Measurements from ENCODE around the gene E2F8.

Gene E2F8

GRCh38 chr11:19225581-19225980, 15.2 kb downstream of the E2F8 start:
- no peak for FAIRE-seq
- DNase-seq (ENCODE audit: extremely low spot score, insufficient read length, low read depth), result no peak

- no peak for DNase-seq (ENCODE audit: extremely low spot score, insufficient read length, low read depth)
- FAIRE-seq, result no peak
Observed at GRCh38 chr11:19225123-19225522, 15.6 kb downstream of the E2F8 start.

- DNase-seq (ENCODE audit: extremely low spot score, insufficient read length, low read depth) (no peak), FAIRE-seq (no peak)
Observed at GRCh38 chr11:19220903-19221724, 19.6 kb downstream of the E2F8 start.

- no peak for FAIRE-seq
- no peak for DNase-seq (ENCODE audit: extremely low spot score, insufficient read length, low read depth)
Observed at GRCh38 chr11:19218786-19219460, 21.8 kb downstream of the E2F8 start.

- no peak for FAIRE-seq
Observed at GRCh38 chr11:19218216-19218615, 22.5 kb downstream of the E2F8 start.

GRCh38 chr11:19216709-19217374, 23.9 kb downstream of the E2F8 start:
- DNase-seq (ENCODE audit: extremely low spot score, insufficient read length, low read depth) (no peak), FAIRE-seq (no peak)

More at GRCh38 chr11:19218216-19218615, 22.5 kb downstream of the E2F8 start:
- no peak for DNase-seq (ENCODE audit: extremely low spot score, insufficient read length, low read depth)

GRCh38 chr11:19216021-19216420, 24.7 kb downstream of the E2F8 start:
- FAIRE-seq, result no peak

GRCh38 chr11:19209617-19210370, 31.0 kb downstream of the E2F8 start:
- DNase-seq (ENCODE audit: extremely low spot score, insufficient read length, low read depth) (no peak), FAIRE-seq (no peak)

More at GRCh38 chr11:19216021-19216420, 24.7 kb downstream of the E2F8 start:
- DNase-seq (ENCODE audit: extremely low spot score, insufficient read length, low read depth), result no peak

- DNase-seq (ENCODE audit: extremely low spot score, insufficient read length, low read depth), result no peak
- no peak for FAIRE-seq
Observed at GRCh38 chr11:19208959-19209546, 31.7 kb downstream of the E2F8 start.

GRCh38 chr11:19208181-19208580, 32.6 kb downstream of the E2F8 start:
- FAIRE-seq (no peak), DNase-seq (ENCODE audit: extremely low spot score, insufficient read length, low read depth) (no peak)

- DNase-seq (ENCODE audit: extremely low spot score, insufficient read length, low read depth) (no peak), FAIRE-seq (no peak)
Observed at GRCh38 chr11:19204836-19205235, 35.9 kb downstream of the E2F8 start.

GRCh38 chr11:19201737-19202605, 38.8 kb downstream of the E2F8 start, which contains the start of gene CSRP3:
CSRP3 (minus strand) TSS chr11:19201983; CDS start chr11:19192448, 9,535 bp downstream.
- DNase-seq (ENCODE audit: extremely low spot score, insufficient read length, low read depth) (no peak), FAIRE-seq (no peak)

GRCh38 chr11:19200410-19201201, 40.1 kb downstream of the E2F8 start:
- no peak for DNase-seq (ENCODE audit: extremely low spot score, insufficient read length, low read depth)
- FAIRE-seq, result no peak

- FAIRE-seq, result no peak
- no peak for DNase-seq (ENCODE audit: extremely low spot score, insufficient read length, low read depth)
Observed at GRCh38 chr11:19199771-19200170, 41.0 kb downstream of the E2F8 start.

- FAIRE-seq (no peak), DNase-seq (ENCODE audit: extremely low spot score, insufficient read length, low read depth) (no peak)
Observed at GRCh38 chr11:19199048-19199447, 41.7 kb downstream of the E2F8 start.

- DNase-seq (ENCODE audit: extremely low spot score, insufficient read length, low read depth) (no peak), FAIRE-seq (no peak)
Observed at GRCh38 chr11:19196432-19196831, 44.3 kb downstream of the E2F8 start.

- no peak for FAIRE-seq
- DNase-seq (ENCODE audit: extremely low spot score, insufficient read length, low read depth), result no peak
Observed at GRCh38 chr11:19194620-19195308, 46.0 kb downstream of the E2F8 start.

Measured in GM18507 (cell line).